CD14-positive monocyte (primary cell): ENCODE results near the gene PTPRN2. TPM values are rescaled to one million over a fixed set of nuclear protein-coding genes. Genes with fewer than 3 reads are reported as not detected.

Source experiments
- DNase-seq, 3 donors: peaks; one replicate each; pipeline ENCODE4 v3.0.0-alpha.2; 2011 to 2022
- H2AFZ ChIP-seq: 2 replicates; pipeline ENCODE4 v1.6.0; 2012; ENCODE audit warnings: mild to moderate bottlenecking, low read depth, low read length, inconsistent platforms; ENCODE audit not compliant: insufficient read depth, poor library complexity, severe bottlenecking
- H3K27ac ChIP-seq, 2 donors: 1 replicate in 1 of 2; 2 replicates in 1 of 2; pipeline ENCODE4 v1.5.1; 2012 to 2013; ENCODE audit warnings: low read length in 2 of 2, control low read depth in 1 of 2, inconsistent platforms in 1 of 2, low read depth in 1 of 2, mild to moderate bottlenecking in 1 of 2
- H3K27me3 ChIP-seq, 2 donors: one replicate each; pipeline versions ENCODE4 v1.6.0 to v1.6.1; 2011 to 2013; ENCODE audit warnings: low read length in 2 of 2; ENCODE audit not compliant: control insufficient read depth in 2 of 2, insufficient read depth in 2 of 2
- H3K36me3 ChIP-seq, 2 donors: replicated peaks in 1 of 2; 1 replicate in 1 of 2; 2 replicates in 1 of 2; pipeline versions ENCODE4 v1.5.1 to v1.6.1; 2012 to 2013; ENCODE audit warnings: low read length in 2 of 2, control low read depth in 1 of 2, inconsistent platforms in 1 of 2, mild to moderate bottlenecking in 1 of 2; ENCODE audit not compliant: insufficient read depth in 2 of 2, control insufficient read depth in 1 of 2
- H3K4me1 ChIP-seq, 2 donors: 1 replicate in 1 of 2; 2 replicates in 1 of 2; pipeline versions ENCODE4 v1.5.1 to v1.6.1; 2012 to 2013; ENCODE audit warnings: low read length in 2 of 2, control low read depth in 1 of 2, inconsistent platforms in 1 of 2, mild to moderate bottlenecking in 1 of 2, moderate library complexity in 1 of 2; ENCODE audit not compliant: insufficient read depth in 2 of 2, control insufficient read depth in 1 of 2
- H3K4me2 ChIP-seq: replicated peaks from 2 replicates; pipeline ENCODE3; 2012; ENCODE audit warnings: low read length, moderate library complexity, mild to moderate bottlenecking; ENCODE audit not compliant: poor library complexity, severe bottlenecking; ENCODE audit errors: extremely low read depth
- H3K4me3 ChIP-seq, 3 experiments: fragments of 200-600 bp in 1 of 3; sonication (generic) in 1 of 3; replicated peaks in 1 of 3; 1 replicate in 2 of 3; 2 replicates in 1 of 3; pipeline ENCODE4 v1.5.1; 2011 to 2013; ENCODE audit warnings: low read length in 3 of 3, mild to moderate bottlenecking in 3 of 3, control low read depth in 2 of 3, low read depth in 2 of 3, inconsistent platforms in 1 of 3, moderate library complexity in 1 of 3
- H3K79me2 ChIP-seq: 2 replicates; pipeline ENCODE4 v1.6.0; 2012; ENCODE audit warnings: mild to moderate bottlenecking, control low read depth, inconsistent platforms, low read length, moderate library complexity; ENCODE audit not compliant: insufficient read depth
- H3K9ac ChIP-seq: 2 replicates; pipeline ENCODE4 v1.6.0; 2017; ENCODE audit warnings: low read length, mild to moderate bottlenecking; ENCODE audit not compliant: insufficient read depth, poor library complexity, severe bottlenecking
- H3K9me3 ChIP-seq, 2 donors: replicated peaks in 1 of 2; 1 replicate in 1 of 2; 2 replicates in 1 of 2; pipeline versions ENCODE4 v1.5.1 to v1.6.1; 2012 to 2013; ENCODE audit warnings: low read length in 2 of 2, control low read depth in 1 of 2; ENCODE audit not compliant: control insufficient read depth in 1 of 2, insufficient read depth in 1 of 2
- H4K20me1 ChIP-seq: 2 replicates; pipeline ENCODE4 v1.6.0; 2012; ENCODE audit warnings: mild to moderate bottlenecking, low read length, control low read depth, moderate library complexity; ENCODE audit not compliant: insufficient read depth
- H3K27ac Mint-ChIP-seq, 7 donors: one replicate each; pipeline ENCODE4 v1.8.0; 2020; ENCODE audit warnings: mild to moderate bottlenecking in 7 of 7, mixed read lengths in 7 of 7, moderate library complexity in 6 of 7, inconsistent platforms in 2 of 7
- H3K27me3 Mint-ChIP-seq, 3 donors: one replicate each; pipeline ENCODE4 v1.8.0; 2021 to 2022; ENCODE audit warnings: low read depth in 3 of 3, mild to moderate bottlenecking in 3 of 3, mixed read lengths in 3 of 3, moderate library complexity in 3 of 3, inconsistent platforms in 1 of 3
- H3K36me3 Mint-ChIP-seq, 2 donors: one replicate each; pipeline ENCODE4 v1.8.0; 2020; ENCODE audit warnings: mixed read lengths in 2 of 2, inconsistent platforms in 1 of 2, mild to moderate bottlenecking in 1 of 2
- H3K4me1 Mint-ChIP-seq: one replicate; pipeline ENCODE4 v1.8.0; 2020; ENCODE audit warnings: mild to moderate bottlenecking, mixed read lengths
- H3K4me3 Mint-ChIP-seq, 2 donors: one replicate each; pipeline ENCODE4 v1.8.0; 2020; ENCODE audit warnings: mild to moderate bottlenecking in 2 of 2, mixed read lengths in 2 of 2, moderate library complexity in 1 of 2
- H3K9me3 Mint-ChIP-seq, 7 donors: one replicate each; pipeline ENCODE4 v1.8.0; 2020 to 2022; ENCODE audit warnings: mixed read lengths in 7 of 7, mild to moderate bottlenecking in 6 of 7, moderate library complexity in 6 of 7, inconsistent platforms in 2 of 7
- CTCF ChIP-seq: fragments of 200-600 bp; IDR thresholded peaks from one replicate; pipeline ENCODE4 v1.8.0; 2022; ENCODE audit warnings: antibody characterized with exemption, mild to moderate bottlenecking
- WGBS: methylation state at CpG from one replicate; pipeline ENCODE4 v1.1.5; 2013; ENCODE audit warnings: missing lambda C conversion rate; ENCODE audit not compliant: insufficient coverage; 5-methylcytosine and 5-hydroxymethylcytosine counted together
- intact Hi-C, 2 donors: fragments of 100-400 bp; cut with micrococcal nuclease; formaldehyde crosslinking; loops; one replicate each; pipeline versions ENCODE4 v1.15.0 to v1.15.1; 2023
- polyA plus RNA-seq, 3 donors: library from polyadenylated mRNA; depleted of rRNA in 1 of 3; unstranded in 2 of 3; stranded (reverse) in 1 of 3; fragments of 300-500 nt in 2 of 3; fragments of >200 nt in 1 of 3; fragmentation: Illumina TruSeq in 2 of 3; gene quantifications; 1 replicate in 2 of 3; 2 replicates in 1 of 3; pipeline ENCODE4 v1.2.3, GENCODE V29; 2012 to 2021

The PTPRN2 gene
- polyA plus RNA-seq, 3 donors = 0.25 to 1.4 (median 0.97) TPM

GRCh38 chr7:157731126-157731525 is 856.5 kb downstream of the PTPRN2 start:
- no peak overlapping the region for H3K9ac ChIP-seq
- H3K36me3 ChIP-seq = no peaks in the 10 kb centered on the region
- intact Hi-C loops = no loop called here
- WGBS = 78% methylated on average over 10 of the region's 13 CpGs
- no peaks in the 10 kb centered on the region for H3K27me3 ChIP-seq
- H4K20me1 ChIP-seq = no peaks in the 10 kb centered on the region
- Mint-ChIP-seq H3K36me3 (no peaks in the 10 kb centered on the region), H3K9me3 (peaks cover 0 to 14% (median 6%) of the 10 kb centered on the region in 7 donors), H3K4me3 (no peak overlapping the region), H3K4me1 (no peaks in the 10 kb centered on the region), H3K27me3 (peaks cover 5 to 9% (median 5%) of the 10 kb centered on the region in 3 donors), H3K27ac (no peak overlapping the region)
- H3K4me3 ChIP-seq = no peak overlapping the region
- DNase-seq = no peak
- H3K9me3 ChIP-seq = no peaks in the 10 kb centered on the region
- no peak overlapping the region for H3K27ac ChIP-seq
- no peak overlapping the region for H3K4me2 ChIP-seq
- H3K4me1 ChIP-seq = no peaks in the 10 kb centered on the region
- no peaks in the 10 kb centered on the region for H3K79me2 ChIP-seq
- TF ChIP-seq CTCF = no peak
- no peak overlapping the region for H2AFZ ChIP-seq

GRCh38 chr7:157730614-157731013 is 857.0 kb downstream of the PTPRN2 start:
- Histone ChIP-seq H3K4me1 (no peaks in the 10 kb centered on the region), H4K20me1 (no peaks in the 10 kb centered on the region), H3K27ac (no peak overlapping the region), H3K9me3 (no peaks in the 10 kb centered on the region), H2AFZ (no peak overlapping the region), H3K9ac (no peak overlapping the region), H3K36me3 (no peaks in the 10 kb centered on the region), H3K4me2 (no peak overlapping the region), H3K4me3 (no peak overlapping the region), H3K79me2 (no peaks in the 10 kb centered on the region), H3K27me3 (no peaks in the 10 kb centered on the region)
- no peaks in the 10 kb centered on the region for H3K4me1 Mint-ChIP-seq
- no peak for TF ChIP-seq CTCF
- 86% methylated on average over 15 of the region's 15 CpGs for WGBS
- peaks cover 0 to 14% (median 6%) of the 10 kb centered on the region in 7 donors for H3K9me3 Mint-ChIP-seq
- no peak for DNase-seq
- no peak overlapping the region for H3K4me3 Mint-ChIP-seq
- intact Hi-C loops = no loop called here
- H3K27me3 Mint-ChIP-seq = peaks cover 5 to 9% (median 5%) of the 10 kb centered on the region in 3 donors
- no peak overlapping the region for H3K27ac Mint-ChIP-seq
- no peaks in the 10 kb centered on the region for H3K36me3 Mint-ChIP-seq
